AG04450 (cell line): ENCODE data around the gene CARD8. TPM values are rescaled to one million over a fixed set of nuclear protein-coding genes. Genes with fewer than 3 reads are reported as not detected.

ENCODE experiments used
- CTCF ChIA-PET: fragments of 300-600, 350-600 bp; formaldehyde crosslinking; extraction: SDS; loops from one replicate; lab custom pipeline; 2022; ENCODE audit warnings: antibody characterized with exemption, inconsistent platforms; lab: Charles Lee
- POLR2A ChIA-PET: fragments of 350-600 bp; formaldehyde crosslinking; extraction: SDS; loops from one replicate; lab custom pipeline; 2021; ENCODE audit warnings: antibody characterized with exemption, inconsistent platforms; lab: Yijun Ruan, JAX
- DNase-seq: peaks from one replicate; pipeline ENCODE4 v3.0.0-alpha.2; 2011; ENCODE audit warnings: low read depth, low spot score
- H3K27ac ChIP-seq: one replicate; pipeline ENCODE4 v1.5.1; 2012; ENCODE audit warnings: low read depth, low read length, control low read depth
- H3K27me3 ChIP-seq: one replicate; pipeline ENCODE4 v1.6.0; 2012; ENCODE audit warnings: low read length; ENCODE audit not compliant: control insufficient read depth, insufficient read depth
- H3K4me3 ChIP-seq: 2 replicates; pipeline ENCODE4 v1.5.1; 2011; ENCODE audit warnings: mild to moderate bottlenecking, low read depth, low read length, control low read depth
- H3K9me3 ChIP-seq: 2 replicates; pipeline ENCODE4 v1.5.1; 2012; ENCODE audit warnings: low read length; ENCODE audit not compliant: control insufficient read depth, insufficient read depth
- CTCF ChIP-seq: IDR thresholded peaks from 2 replicates; pipeline ENCODE4 v1.5.1; 2011; ENCODE audit warnings: low read depth, low read length, control low read depth, inconsistent platforms
- polyA plus RNA-seq: library from polyadenylated mRNA; depleted of rRNA; stranded (reverse); fragments of >200 nt; gene quantifications from 2 replicates; pipeline ENCODE4 v1.2.3, GENCODE V29; 2011

CARD8 gene
- polyA plus RNA-seq, 1 experiment, result 22.4 TPM

GRCh38 chr19:48301886-48302599 lies 46.3 kb upstream of the CARD8 start:
- peaks cover 2% of the 10 kb centered on the region; the same call in 1 of the 2 replicates for H3K9me3 ChIP-seq
- ChIA-PET CTCF (no interaction called here), POLR2A (no interaction called here)
- H3K4me3 ChIP-seq, result no peak overlapping the region
- H3K27me3 ChIP-seq, result peaks cover 21% of the 10 kb centered on the region
- DNase-seq, result no peak
- no peak for TF ChIP-seq CTCF
- no peak overlapping the region for H3K27ac ChIP-seq

GRCh38 chr19:48297975-48298374 lies 42.3 kb upstream of the CARD8 start:
- ChIA-PET CTCF (no interaction called here), POLR2A (interaction anchor here (0.5 kb wide), 1 partner anchor 25 kb away, joined by 3 read pairs; no protein-coding TSS in a partner anchor)

GRCh38 chr19:48296963-48297734 lies 41.4 kb upstream of the CARD8 start:
- no peak overlapping the region for H3K27ac ChIP-seq
- TF ChIP-seq CTCF, result no peak
- DNase-seq, result no peak
- H3K27me3 ChIP-seq, result peaks cover 8% of the 10 kb centered on the region
- CTCF ChIA-PET, result interaction anchor here (1.4 kb wide), 1 partner anchor 30 kb away, joined by 3 read pairs; no protein-coding TSS in a partner anchor
- H3K9me3 ChIP-seq, result peaks cover 2% of the 10 kb centered on the region; the same call in 1 of the 2 replicates
- POLR2A ChIA-PET, result interaction anchor here (0.5 kb wide), 1 partner anchor 24 kb away, joined by 3 read pairs; no protein-coding TSS in a partner anchor
- no peak overlapping the region for H3K4me3 ChIP-seq

More at GRCh38 chr19:48297975-48298374, 42.3 kb upstream of the CARD8 start:
- TF ChIP-seq CTCF, result no peak
- DNase-seq, result no peak
- H3K4me3 ChIP-seq, result no peak overlapping the region
- H3K27me3 ChIP-seq, result peaks cover 12% of the 10 kb centered on the region
- H3K27ac ChIP-seq, result no peak overlapping the region
- peaks cover 2% of the 10 kb centered on the region; the same call in 1 of the 2 replicates for H3K9me3 ChIP-seq

DNA sequence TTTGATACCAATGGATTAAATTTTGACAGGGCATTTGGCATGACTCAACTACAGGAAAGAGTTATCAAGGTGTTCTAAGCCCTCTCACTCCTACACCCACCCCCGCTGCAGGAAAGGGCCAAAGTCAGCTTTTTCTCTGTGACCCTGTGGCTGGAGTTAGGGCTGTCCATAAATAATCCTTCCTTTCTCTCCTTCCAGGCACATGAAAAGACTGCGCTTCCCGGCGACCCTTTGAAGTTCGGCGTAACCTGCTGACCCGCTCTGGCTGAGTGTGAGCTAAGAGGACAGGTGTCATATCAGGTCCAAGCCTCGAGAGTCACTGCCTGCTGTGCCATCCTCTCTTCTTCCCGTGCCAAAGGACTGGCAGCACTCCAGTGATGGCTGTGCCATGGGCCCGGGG lies 39.7 kb upstream of the CARD8 start:
- no peak overlapping the region for H3K27ac ChIP-seq
- no peak for TF ChIP-seq CTCF
- ChIA-PET CTCF (interaction anchor here (1.4 kb wide), 1 partner anchor 28 kb away, joined by 3 read pairs; no protein-coding TSS in a partner anchor), POLR2A (no interaction called here)
- H3K9me3 ChIP-seq, result peaks cover 2% of the 10 kb centered on the region; the same call in 1 of the 2 replicates
- H3K27me3 ChIP-seq, result no peaks in the 10 kb centered on the region
- no peak overlapping the region for H3K4me3 ChIP-seq
- no peak for DNase-seq
